COLO829 (cell line): Measurements from ENCODE around the gene ACVRL1.

ENCODE experiments used
- DNase-seq: peaks from one replicate; pipeline ENCODE4 v3.0.0; 2012; ENCODE audit warnings: low spot score

ACVRL1 gene

DNA sequence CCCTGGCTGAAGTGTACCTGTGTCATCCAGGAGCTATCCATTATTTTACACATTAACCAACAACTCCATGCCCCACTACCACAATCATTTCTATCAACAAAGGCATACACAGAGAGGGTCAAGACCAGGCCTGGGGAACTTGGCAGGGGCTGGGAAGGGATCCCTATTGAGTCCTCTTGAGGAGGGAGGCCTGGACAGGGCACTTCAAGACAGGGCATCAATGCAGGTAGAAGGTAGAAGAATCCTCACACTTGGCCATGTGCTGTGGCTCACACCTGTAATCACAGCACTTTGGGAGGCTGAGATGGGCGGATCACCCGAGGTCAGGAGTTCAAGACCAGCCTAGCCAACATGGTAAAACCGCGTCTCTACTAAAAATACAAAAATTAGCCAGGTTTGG lies 32.8 kb upstream of the ACVRL1 start:
- DNase-seq = no peak

DNA sequence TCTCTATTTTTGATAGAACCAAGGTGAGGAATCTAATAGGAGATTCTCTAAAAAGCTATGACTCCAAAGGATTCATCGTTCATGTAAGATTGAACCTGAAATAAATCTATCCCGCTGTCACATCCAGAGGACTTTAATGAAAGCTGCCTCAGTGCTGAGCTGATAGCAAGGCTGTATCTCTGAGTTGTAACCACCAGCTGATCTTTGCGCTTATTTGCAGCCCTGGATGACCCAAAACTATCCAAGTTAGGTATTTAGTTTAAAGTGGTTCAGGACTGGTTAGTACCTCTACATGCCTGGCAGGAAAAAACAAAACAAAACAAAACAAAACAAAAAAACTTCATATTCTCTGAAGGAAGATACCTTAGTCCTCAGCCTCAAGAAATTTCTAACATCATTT lies 28.2 kb upstream of the ACVRL1 start:
- DNase-seq = no peak

DNA sequence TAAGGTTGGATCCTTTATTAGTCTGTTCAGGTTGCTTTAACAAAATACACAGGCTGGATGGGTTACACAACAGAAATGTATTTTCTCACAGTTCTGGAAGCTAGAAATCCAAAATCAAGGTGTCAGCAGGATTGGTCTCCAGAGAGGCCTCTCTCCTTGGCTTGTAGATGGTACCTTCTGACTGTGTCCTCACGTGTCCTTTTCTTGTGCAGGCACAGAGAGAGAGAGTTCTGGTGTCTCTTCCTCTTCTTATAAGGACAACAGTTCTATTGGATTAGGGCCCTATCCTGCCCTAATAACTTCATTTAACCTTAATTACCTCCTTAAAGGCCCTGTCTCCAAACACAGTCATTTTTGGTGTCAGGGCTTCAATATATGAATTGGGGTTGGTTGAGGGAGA lies 24.0 kb upstream of the ACVRL1 start:
- no peak for DNase-seq

DNA sequence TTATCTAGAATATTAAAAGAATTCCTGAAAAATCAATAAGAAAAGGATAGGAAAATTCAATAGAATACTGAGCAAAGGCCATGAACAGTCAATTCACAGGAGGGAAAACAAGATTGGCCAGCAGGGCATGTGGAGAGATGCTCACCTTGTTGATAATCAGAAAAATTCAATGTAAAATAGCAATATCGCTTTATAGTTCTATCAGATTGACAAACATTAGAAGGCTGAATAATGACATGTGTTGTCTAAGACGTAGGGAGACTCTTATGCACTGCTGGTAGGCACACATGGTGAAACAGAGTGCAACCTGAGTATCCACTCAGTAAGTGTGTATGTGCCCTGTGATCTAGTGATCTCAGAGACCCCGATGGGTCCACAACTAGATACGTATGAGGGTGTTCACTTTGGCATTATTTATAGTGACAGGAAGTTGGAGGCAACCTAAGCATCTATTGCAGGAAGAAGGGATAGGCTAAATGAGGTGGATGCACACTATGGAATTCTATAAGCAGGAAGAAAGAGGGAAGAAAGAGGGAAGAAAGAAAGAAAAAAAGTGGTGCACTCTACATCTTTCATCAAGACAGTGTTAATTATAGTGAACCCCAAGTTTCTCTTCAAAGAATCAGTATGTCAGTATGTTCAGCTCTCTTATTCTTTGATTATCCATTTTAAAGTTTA lies 23.2 kb upstream of the ACVRL1 start:
- no peak for DNase-seq

DNA sequence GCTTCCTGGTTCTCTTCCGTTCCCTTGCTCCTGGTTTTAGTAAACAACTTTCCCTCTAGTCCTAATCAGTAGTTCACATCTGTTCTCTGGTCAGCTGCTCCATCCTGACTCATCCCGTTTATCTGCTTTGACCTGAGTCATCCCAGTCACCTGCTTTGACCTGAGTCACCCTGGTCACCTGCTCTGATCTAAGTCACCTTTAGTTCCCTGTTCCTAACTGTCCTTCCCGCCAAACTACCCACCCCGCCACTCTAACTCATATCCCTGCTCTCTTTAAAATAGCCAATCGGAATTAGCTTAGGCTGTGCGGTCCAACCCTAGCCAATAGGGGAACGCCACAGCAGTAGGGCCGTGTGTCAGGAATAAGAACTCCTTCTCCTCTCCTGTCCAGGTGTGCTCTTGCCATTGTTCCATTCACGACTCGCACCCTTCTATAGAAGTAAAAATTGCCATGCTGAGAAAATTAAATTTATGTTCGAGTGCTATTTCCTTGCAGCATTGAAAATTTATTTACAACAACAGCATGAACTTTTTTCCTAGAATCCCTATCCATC lies 22.6 kb upstream of the ACVRL1 start:
- DNase-seq = no peak

DNA sequence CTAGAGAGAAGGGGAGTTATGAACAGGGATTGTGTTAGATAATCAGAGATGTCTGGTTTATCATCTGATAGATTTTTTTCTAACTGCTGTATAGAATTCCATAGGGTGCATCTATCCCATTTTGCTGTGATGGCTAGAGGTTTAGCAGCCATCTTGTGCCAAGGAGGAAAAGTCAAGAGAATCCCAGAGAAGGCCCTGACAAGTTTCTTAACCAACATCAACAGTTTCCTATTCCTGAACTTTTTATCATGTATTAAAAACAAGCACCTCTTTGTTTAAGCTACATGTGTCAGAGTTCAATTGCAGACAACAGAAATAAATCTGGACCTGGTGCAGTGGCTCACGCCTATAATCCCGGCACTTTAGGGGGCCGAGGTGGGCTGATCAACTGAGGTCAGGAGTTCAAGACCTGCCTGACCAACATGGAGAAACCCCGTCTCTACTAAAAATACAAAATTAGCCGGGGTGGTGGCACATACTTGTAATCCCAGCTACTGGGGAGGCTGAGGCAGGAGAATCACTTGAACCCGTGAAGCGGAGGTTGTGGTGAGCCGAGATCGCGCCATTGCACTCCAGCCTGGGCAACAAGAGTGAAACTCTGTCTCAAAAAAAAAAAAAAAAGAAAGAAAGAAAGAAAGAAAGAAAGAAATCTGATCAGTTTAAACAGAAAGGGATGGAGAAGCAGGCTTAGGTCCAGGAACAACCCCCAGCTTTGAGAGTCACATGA lies 21.8 kb upstream of the ACVRL1 start:
- DNase-seq = peak; percentile 54

DNA sequence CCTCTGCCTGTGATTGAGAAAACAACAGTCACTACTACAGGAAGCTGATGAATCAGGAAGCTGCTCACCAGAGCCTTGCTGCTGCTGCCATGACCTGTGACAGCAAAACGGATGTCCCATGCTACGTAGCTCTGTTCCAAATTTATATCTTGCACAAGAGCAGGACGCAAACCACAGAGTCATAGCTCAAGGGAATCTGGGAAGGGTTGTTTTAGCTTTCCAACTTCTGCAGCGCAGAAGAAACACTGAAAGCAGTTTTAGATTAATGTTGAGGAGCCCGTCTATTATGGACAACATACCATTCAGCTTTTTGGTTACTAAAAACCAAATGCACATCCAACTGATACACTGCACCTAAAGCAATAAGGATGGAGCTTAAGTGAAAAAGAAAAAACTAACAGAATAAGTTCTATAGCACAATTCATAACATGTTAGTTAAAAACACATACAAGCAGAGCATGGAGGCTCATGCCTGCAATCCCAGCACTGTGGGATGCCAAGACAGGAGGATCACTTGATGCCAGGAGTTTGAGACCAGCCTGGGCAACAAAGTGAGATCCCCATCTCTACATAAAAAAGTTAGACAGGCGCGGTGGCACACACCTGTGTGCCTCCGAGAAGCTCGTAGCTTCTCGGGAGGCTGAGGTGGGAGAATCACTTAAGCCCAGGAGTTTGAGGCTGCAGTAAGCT lies 21.1 kb upstream of the ACVRL1 start:
- peak; percentile 82 for DNase-seq

DNA sequence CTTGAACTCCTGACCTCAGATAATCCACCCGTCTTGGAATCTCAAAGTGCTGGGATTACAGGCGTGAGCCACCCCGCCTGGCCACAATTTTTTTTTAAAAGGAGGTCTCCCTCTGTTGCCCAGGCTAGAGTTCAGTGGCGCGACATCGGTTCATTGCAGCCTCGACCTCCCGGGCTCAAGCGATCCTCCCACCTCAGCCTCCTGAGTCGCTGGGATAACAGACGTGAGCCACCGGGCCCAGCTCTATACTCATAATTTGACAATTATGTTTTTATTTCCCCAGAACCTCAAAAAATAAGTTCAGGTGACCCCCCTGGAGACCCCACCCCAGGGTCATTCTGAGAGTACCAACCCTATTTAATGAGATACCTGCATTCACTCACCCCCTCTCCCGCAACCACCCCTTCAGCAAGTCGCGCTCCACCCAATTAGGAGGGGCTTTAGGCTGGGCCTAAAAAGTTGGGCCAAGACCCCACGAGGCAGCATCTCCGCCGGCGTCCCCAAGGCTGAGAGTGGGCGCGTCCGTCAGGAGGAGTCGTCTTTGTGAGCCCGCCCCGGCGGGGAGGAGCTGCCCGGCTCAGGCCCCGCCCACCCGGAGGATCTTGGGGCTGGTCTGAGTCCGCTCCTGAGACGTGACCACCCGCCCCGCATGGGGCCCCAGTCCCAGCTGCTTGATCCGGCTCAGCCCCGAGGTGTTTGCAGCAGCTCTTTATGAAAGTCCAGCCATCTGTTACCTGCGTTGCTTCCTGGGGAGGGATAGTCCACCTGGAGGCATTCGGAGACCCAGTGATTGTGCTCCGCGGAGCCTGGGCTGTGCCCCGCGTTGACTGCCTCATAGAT lies 19.6 kb upstream of the ACVRL1 start, which contains the start of gene ANKRD33:
Gene ANKRD33 (plus strand): TSS at position 628 of the 840 bp plus-strand sequence. CDS start 84 bp downstream, at position 712.
- no peak for DNase-seq

DNA sequence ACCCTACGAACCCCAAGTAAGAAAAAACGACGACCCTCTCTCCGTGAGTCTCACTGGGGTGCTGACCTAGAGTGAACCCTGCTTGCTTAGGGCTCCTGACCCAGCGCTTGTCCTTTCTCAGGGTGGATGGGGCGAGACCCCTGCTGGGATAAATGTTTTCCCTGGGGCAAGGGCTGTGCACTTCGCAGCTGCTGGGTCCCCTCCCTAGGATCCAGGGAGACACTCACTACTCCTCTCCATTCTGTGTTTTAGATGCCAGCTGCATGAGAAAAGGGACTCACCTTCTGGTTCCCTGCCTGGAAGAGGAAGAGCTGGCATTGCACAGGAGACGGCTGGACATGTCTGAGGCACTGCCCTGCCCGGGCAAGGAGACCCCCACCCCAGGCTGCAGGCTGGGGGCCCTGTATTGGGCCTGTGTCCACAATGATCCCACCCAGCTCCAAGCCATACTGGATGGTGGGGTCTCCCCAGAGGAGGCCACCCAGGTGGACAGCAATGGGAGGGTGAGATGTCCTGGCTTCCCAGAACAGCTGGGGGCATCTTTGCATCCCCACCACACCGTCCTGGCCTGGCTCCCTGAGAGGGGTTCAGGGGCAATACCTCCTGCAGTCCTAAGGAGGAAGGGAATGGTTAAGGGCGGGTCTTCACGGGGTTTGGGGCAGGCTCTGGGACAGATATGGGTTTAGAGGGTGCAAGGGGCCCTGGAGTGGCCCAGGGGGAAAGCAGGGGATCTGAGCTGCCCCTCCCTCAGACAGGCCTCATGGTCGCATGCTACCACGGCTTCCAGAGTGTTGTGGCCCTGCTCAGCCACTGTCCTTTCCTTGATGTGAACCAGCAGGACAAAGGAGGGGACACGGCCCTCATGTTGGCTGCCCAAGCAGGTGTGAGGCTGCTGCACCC lies 18.7 kb upstream of the ACVRL1 start:
- DNase-seq = no peak

DNA sequence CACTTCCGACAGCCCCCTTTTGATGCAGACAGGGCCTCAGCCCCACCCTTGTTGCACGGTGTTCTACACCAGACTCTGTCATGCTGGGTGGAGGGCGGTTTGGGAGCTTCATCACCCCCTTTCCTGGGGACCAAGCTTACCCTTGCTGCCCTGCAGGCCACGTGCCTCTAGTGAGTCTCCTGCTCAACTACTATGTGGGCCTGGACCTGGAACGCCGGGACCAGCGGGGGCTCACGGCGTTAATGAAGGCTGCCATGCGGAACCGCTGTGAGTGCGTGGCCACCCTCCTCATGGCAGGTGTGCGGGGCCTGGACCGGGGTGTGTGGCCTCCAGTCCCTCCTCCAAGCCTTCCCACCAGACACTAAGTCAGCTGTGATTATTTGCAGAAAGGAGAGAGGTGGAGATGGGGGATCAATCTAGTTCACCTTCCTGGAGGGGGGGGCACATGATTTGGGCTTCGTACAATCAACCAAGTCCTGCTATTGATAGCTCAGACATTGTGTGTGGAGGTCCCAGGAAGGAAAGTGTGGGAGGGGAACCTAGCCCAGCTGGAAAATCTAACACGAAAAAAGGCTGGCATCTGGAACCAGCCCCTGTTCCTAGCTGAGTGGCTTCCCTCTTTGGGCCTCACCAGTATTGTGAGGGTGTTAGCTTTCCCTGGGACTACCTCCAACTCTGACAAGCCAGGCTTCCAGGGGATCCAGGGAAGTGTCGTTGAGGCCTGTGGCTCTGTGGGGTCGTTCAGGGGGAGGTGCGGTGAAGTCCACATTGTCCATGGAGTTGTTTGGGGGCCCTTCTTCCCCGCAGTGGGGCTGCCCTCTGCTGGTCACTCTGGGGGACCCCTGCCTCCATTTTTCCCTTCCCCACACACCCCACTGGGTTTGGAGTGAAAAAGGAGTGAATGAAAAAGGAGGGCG lies 17.8 kb upstream of the ACVRL1 start:
- no peak for DNase-seq

DNA sequence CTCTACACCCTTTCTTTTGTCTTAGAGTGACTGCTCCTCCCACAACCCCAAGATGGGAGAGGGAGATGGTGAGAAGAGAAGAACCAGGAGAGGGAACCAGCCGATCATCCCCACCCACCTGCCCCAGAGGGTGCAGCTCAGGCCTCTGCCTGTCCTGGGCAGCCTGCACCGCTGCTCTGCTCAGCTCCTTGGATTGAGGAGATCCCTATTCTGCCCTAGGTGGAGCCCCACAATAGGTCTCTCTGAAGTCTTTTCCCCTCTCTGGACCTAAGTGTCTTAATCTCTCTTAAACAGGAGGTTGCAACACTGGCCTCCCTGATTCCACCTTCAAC lies 17.2 kb upstream of the ACVRL1 start:
- DNase-seq = no peak

DNA sequence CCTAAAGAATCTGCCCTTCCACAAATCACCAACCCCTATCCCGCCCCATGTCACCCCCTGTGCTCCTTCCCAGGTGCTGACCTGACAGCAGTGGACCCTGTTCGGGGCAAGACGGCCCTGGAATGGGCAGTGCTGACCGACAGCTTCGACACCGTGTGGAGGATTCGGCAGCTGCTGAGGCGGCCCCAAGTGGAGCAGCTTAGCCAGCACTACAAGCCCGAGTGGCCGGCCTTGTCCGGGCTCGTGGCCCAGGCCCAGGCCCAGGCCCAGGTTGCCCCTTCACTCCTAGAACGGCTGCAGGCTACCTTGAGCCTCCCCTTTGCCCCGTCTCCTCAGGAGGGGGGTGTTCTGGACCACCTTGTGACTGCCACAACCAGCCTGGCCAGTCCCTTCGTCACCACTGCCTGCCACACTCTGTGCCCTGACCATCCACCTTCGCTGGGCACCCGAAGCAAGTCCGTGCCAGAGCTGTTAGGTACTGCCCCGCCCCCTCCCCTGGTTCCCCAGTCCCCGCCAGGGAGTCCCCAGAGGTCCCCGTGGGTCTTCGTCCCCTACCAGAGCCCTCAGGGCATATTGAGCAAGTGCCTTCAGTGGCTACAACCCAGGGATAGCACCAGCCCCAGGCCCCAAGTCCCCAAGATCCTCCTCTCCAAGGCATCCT lies 16.7 kb upstream of the ACVRL1 start:
- no peak for DNase-seq

DNA sequence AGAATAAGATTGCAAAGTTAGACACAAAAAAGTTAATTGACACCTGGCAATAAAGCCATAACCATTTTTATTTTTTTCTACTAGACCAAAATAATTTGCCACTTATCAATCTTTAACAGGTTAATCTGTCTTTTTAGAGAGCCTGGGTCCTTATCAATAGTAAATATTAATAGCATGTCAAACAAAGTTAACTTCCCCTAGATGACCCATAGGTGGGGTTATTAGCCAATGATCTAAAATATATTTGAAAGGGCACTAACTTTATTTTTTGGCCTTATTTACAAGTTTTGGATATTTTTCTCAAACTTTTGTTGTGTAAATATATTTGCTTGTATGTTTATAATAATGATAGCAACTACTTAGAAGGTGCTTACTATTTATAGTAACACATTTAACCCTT lies 15.5 kb upstream of the ACVRL1 start:
- no peak for DNase-seq

DNA sequence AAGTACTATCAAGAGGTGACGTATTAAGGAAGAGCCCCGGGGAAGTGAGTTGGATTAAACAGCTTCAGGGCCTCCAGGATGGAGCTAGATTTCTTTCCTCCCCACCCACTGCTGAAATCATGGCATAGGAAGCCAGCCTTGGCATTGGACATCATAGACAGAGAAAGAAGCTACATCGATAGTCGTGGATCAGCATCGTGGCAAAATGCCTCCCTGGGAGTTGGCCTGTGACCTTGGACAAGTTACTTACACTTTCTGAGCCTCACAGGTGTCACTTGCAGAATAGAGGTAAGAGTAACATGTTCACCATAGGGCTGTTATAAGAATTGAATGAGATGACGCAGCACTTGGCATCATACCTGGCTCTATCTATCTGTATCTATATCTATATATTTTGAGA lies 13.5 kb upstream of the ACVRL1 start:
- no peak for DNase-seq

DNA sequence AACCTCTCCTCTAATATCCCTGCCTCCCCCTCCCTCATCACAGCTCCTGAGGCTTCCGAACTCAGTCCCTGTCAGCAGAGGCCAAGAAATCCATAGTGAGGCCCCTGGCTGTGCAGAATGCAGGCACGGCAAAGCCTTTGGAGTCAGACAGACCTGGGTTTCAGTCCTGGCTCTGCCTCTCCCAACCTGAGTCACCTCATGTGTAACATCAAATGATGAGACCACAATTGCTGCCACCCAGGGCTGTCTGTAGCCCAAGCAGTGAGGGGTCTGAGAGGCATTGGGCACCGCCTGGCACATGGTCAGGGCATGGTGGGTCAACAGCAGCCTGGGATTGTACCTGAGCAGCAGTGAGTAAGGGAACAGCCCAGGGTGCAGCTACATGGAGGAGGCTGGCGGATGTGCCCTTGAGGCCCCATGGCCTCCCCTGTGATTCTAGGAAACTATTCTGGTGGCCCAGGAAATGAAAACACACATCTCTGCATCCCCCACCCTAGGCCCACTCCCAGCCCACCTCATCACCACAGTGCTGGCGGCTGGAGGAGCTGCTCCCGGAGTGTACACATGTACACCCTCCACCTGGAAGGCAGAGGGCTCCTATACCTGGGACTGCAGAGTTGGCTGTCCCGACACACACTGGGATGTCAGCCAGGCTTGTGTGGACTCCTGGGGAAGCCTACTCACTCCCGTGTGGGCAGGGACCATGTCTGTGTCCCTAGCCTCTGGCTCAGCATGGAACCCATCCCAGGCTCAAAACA lies 11.7 kb upstream of the ACVRL1 start:
- DNase-seq = no peak

DNA sequence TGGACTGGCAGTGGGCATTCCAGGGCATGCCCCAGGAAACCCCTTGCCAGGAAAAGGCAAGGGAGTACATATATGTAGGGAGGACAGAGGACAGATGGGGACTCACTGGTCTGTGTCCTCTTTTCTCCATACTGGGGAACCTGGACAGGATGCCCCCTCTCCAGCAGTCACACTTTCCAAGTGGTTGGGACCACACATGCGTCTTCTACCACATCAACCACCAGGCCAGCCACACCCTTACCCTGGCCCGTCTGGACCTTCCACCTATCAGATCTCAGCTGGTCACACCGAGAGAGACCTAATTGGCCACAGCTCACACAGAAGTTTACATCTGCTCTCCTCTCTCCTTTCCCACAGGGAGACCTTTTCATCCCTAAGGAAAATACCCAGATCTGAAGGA lies 11.1 kb upstream of the ACVRL1 start:
- no peak for DNase-seq

DNA sequence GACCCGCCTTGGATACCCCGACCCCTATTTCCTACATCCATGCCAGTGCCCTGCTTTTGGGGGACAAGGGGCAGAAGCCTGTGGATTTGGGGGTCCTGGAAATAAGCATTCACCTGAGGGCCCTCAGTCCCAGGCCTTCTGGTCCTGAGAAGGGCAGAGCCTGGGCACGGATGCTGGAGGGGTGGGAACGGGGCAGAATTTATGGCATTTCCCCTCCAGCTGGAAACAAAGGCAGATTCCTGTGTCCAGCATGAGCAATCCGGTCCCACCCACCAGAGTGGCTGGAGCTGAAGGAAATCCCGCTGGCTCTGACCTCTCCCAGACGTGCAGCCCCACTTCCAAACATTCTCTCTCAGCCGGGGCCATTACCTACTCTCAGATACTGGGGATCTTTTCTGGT lies 10.1 kb upstream of the ACVRL1 start:
- no peak for DNase-seq

DNA sequence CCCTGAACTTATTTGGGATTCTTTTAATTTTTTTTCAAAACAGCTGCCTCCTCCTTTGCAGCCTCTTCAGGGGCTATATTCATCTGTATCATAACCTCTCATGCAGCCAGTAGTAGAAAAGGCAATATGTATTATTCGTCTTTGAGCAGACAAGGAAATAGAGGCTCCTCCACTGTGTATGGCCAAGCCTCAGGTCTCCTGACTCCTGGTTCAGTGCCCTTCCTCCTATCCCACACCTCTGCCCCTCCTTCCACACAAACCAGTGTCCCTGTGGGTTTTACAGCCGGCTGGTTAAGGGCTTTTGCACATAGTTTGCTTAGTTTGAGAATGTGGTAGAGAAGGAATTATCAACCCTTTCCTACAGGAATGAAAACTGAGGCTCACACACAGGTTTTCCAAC lies 8.8 kb upstream of the ACVRL1 start:
- no peak for DNase-seq

DNA sequence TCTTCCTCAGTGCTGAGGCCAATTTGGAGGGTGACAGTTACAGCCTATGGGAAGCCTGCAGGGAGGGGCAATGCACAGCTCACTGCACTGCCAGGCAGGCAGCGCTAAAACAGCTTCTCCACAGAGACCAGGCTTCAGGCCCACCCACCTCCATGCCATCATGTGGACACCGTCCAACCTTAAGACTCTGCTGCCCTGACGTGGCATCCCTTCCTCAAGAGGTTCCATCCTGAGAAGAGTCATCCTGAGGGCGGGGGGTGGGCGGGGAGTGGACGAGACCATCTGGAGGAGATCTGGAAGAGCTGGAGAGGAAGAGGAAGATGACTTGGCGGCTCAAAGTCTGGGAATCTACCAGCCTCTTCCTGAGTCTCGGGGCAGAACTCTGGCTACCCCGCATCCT lies 8.4 kb upstream of the ACVRL1 start:
- no peak for DNase-seq
